GM21576 (cell line): ENCODE measurements around the gene ACBD3.
"Not testable (repeated sequence)": the region's sequence is repeated elsewhere in the genome, so short reads cannot be mapped to it uniquely, and the experiment has no call there.

ENCODE experiments used
- ATAC-seq: cut with Tn5 transposase; IDR thresholded peaks from one replicate; pipeline ENCODE4 v1.9.1; 2021; ENCODE audit warnings: mild to moderate bottlenecking, moderate library complexity; ENCODE audit not compliant: unreplicated experiment

Gene ACBD3

DNA sequence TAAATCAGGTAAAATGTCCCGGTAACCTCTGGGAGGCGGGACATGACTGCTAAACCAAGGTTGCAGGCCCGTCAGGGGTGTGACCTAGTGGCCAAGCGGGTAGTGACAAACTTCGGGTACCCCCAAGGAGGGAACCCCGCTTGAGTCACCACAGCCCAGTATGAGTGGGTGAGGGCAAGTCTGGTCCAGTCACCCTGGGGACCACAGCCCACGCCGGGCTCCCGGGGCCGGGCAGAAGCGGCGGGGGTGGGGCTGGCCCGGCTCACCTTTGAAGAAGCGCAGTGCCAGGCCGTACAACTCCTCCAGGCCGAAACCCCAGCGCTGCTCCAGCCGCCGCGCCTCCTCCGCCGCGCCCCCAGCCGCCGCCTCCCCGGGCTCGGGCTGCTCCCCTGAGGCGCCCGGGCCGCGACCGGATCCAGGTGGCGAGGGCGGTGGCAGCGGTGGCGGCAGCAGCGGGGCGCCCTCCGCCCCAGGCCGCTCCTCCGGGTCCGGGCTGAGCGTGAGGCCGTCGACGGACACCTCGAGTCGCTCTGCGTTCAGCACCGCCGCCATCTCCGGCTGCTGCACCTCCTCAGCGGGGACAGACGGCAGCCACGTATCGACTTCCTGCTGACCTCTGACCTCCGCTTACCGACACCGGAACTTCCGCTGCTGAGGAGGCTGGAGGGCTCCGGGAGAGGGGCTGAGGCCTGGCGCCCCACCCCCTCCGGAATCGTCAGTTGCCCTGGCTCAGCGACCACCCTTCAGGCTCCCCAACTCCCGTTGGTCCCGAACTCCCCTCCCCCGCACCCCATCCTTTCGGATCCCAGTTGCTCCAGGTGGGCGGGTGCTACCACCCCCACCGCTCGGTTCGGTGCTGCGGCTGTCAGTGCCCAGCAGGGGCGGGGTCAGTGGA lies at the start of gene ACBD3:
TSS of gene ACBD3 (minus strand) at position 618 of the 895 bp plus-strand sequence. CDS start at position 552, 66 bp downstream.
- ATAC-seq = peak; percentile 94

DNA sequence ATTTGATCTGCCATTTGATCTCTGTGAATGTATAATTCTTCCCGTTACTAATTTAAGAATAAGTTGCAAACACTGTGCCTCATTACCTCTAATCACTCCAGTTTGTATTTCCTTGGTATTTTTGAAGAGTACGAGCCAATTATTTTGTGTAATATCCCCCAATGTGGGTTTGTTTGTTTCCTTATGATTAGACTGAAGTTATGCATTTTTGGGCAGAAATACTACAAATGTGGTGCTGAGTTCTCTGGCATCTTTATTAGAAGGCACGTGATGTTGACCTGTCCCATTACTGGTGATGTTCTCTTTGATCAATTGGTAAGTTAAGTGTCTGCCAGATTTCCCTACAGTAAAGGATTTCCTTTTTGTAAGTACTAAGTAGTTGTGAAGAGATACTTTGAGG lies 47.3 kb upstream of the ACBD3 start:
- ATAC-seq = no peak

DNA sequence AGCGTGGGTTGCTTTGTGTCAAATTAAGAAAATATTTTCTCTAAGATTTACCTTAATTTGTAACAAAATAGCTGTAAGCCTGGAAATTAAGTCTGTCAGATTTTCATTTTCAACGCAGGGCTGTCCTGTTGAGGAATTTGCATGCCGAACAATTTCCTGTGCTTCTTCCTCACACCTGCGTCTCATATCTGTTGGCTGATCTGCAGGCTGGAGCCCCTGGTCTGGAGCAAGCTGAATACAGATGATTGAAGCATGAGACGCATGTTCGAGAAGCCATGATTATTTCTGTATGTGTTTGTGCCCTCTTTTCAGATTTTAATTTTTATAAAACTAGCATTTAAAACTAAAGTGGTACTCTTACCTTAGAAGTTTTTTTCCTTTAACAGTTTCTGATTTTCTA lies 46.8 kb upstream of the ACBD3 start:
- peak; percentile 87 for ATAC-seq

DNA sequence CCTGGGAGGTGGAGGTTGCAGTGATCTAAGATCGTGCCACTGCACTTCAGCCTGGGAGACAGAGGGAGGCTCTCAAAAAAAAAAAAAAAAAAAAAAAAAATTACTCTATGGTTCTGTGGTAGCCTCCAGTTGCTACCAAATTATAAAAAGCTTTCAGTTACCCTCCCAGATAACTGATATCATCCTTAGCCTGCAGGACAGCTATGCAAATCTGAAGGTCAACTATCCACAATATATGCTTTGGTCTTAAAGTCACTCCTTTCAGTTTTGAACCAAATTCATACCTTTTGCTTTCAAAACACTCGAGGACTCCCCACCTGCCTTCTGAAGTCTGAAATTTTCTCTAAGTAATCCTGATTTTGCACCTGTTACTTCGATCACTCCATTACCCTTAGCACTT lies 40.1 kb upstream of the ACBD3 start:
- no peak for ATAC-seq

DNA sequence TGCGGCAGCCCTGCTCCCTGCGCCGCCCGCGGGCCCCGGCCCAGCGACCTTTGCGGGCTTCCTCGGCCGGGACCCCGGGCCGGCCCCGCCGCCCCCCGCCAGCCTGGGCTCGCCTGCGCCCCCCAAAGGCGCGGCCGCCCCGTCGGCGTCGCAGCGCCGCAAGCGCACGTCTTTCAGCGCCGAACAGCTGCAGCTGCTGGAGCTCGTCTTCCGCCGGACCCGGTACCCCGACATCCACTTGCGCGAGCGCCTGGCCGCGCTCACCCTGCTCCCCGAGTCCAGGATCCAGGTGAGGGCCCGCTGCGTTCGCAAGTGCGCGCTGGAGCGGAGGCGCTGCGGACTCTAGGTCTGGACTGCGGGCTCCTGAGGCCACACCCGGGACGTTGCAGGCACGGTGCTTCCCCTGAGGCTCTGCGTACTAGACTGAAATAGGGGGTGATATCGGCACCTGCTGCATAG lies 37.3 kb upstream of the ACBD3 start:
- peak; percentile 83 for ATAC-seq

DNA sequence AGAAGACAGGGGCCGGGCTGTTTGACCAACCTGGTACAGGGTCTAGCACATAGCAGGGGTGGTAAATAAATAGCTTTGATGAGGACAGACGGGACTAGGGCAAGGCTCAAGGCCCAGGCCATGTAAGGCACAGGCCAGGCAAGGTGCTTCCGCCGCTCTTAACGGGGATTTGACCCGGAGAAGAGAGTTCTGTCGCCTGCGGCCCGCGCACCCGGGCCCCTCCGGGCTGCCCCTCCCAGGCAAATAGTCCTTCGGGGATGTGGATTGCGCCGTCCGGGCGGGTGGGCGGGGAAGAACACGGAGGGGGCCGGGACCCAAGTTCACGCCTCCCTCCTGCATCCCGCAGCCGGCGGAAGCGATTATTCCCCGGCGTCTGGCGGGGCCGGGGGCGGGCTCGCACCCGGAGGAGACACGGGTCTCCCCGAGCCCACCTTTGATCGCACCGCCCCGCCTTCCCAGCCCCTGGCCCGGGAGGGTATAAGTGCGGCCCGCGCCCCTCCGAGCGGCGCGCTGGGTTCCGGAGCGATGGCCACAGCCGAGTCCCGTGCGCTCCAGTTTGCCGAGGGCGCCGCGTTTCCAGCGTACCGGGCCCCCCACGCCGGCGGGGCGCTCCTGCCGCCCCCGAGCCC lies 36.7 kb upstream of the ACBD3 start, which contains the start of gene MIXL1:
TSS of gene MIXL1 (plus strand) at position 508 of the 629 bp plus-strand sequence. CDS start at position 526, 18 bp downstream.
- peak; percentile 19 for ATAC-seq

DNA sequence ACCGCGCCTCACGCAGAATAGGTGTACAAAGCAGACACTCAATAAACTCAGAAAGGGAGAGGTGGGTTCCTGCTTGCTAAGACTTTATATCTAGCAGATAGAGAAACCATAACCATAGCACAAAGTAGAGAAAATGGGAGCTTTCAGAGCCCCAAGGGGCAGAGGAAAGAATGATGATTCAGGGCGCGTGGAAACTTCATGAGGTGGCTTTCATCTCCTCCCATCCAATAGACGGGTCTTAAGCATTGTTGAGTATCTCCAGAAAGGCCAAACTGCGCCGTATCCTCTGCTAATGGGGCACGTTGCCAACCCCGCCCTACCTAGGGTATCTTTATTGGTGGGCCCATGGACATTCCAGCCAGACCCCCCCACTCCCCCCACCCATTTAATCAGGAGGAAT lies 36.1 kb upstream of the ACBD3 start:
- no peak for ATAC-seq

DNA sequence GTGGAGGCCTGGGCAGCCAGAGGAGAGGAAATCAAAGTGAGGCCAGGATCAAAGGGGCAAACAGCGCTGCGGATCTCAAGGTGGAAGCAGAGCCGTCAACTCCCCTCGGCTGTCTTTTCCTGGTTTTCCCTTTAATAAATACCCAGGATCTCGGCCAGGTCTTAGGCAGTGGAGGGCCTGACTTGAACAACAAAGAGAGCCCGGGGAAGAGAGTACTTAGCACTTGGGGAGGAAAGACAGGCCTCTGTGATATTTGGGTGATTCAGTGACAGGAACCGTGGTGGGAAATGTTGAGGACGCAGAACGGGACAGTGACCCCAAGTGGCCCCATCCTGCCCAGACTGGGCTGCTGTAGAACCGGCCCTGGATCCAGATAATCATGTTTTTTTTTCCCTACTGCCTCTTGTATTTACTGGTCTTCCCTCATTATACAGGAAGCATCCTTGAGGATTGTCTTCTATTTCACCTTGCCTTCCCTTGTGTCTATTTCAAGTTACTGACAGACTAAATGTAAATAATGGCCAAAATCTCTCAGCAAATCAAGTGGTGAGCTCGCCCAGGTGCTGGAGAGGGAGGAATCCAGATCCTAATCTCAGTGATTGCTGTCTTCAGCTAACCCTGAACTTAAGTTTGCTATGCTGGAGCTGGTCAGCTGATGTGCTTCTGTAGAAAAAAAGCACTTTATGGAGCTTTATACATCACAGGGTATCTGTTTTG lies 34.1 kb upstream of the ACBD3 start:
- ATAC-seq = no peak

DNA sequence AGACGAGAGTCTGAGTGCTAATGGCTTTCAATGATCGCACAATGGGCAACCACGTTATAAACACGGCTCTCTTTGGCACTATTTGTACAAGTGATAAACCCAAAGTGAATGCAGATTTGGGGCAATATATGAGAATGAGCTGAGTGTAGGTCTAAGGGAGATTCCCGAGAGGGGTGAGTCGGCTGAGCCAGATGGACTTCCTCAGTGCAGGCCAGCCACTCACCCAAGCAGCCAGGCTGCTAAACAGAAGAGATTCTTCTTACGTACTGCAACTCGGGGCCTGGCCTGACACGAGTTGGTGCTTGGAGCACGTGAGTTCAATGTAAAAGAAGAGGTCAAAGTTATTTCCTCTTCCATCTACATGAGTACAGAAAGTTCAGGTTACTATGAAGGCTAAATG lies 30.7 kb upstream of the ACBD3 start:
- no peak for ATAC-seq

DNA sequence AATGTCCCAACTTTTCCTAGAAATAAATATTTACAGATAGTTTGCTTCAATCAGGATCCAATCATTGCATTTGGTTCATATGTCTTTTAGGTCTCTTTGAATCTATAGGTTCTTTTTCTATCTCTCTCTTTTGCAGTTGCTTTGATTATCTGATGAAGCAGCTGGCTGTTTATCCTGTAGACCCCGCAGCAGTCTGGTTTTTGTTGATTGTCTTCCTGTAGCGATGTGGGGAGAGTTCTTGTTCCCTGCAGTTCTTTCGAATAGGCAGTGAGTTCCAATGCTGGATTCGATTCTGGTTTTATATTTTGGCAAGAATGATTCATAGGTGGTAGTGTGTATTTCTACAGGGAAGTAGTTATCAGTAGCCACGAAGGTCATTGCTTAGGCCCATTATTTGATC lies 29.5 kb upstream of the ACBD3 start:
- no peak for ATAC-seq

DNA sequence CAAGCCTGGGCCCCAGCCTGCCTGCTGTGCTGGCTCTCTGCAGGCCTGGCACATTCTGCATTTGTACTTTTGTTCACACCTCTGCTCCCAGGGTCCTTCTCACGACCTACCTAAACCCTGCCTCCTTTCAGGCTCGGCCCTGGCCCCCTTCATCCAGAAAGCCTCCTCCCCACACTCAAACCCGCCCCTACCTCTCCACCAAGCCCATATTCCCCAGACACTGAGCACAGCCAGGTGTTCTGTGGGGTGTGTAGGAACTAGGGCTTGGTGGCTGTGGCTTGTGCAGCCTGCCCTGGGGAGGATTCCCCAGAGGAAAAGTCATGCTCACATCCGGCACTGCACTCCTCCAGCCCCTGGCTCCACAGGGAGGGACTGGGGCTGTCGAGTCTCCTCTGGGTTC lies 28.7 kb upstream of the ACBD3 start:
- no peak for ATAC-seq

DNA sequence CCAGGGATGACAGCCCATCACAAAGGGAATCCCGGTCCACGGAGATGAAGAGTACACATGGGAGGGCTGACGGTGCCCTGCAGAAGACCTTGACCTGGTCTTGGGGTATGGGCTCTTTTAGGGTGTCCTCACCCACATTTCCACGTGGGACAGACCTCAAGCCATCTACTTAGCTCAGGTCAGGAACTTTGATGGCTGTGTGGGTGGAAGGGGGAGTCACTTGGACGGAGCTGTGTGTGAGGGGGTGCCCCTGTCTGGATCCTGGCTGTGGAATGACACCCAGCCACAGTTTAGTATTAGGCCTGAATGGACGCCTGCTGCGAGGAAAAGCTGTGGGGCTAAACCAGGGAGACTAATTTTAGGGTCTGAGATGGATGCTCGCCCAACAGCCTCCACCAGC lies 26.0 kb upstream of the ACBD3 start:
- ATAC-seq = no peak

DNA sequence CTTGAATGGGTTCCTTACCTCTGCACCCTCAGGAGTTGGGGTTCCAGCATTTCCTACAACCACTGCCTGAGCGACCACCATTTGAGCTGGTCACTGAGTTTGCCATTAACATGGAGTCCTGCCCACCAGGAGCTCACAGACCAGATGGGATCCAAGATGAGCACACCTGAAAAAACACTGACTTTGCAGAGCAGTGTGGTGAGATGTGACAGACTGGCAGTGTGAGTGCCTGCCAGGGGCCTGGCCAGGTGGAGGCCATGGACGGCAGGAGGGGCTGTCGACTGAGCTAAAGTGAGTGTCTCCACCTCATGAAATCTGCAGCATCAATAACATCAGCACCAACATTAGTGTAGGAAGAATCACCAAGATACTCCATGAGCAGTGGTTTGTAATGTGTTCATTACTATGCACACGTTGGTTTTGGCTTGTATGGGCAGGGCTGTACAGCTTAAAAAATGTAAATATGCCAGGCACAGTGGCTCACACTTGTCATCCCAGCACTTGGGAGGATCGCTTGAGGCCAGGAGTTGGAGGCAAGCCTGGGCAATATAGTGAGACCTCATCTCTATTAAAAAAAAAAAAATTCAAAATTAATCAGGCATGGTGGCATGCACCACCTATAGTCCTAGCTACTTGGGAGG lies 24.8 kb upstream of the ACBD3 start:
- no peak for ATAC-seq

DNA sequence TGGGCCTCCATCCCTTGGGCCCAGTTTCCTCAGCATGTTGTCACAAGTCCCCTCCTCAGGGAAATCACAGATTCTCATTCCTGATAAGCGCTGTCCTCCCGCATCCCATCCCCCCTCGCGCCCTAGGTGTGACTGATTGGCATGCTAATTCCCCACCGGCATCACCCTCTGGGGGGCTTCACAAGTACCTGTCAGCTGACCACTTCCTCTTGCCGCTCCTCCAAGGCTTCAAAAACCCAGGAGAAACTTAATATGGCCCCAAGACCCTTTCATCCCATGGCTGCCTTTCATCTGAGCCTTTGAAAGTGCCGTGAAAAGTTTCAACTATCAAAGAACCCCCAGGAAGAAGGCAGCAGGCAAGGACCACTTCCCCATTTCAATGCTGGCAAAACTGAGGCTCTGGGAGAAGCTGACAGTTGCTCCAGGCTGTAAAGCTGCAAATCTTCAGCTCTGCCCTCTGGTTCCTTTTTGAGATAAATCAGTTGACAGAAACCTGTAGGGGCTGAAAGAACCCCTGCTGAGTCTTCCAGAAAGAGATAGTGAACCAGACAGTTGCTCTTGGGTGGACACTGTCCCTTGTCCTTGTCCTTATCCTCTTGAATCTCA lies 24.1 kb upstream of the ACBD3 start:
- ATAC-seq = no peak

DNA sequence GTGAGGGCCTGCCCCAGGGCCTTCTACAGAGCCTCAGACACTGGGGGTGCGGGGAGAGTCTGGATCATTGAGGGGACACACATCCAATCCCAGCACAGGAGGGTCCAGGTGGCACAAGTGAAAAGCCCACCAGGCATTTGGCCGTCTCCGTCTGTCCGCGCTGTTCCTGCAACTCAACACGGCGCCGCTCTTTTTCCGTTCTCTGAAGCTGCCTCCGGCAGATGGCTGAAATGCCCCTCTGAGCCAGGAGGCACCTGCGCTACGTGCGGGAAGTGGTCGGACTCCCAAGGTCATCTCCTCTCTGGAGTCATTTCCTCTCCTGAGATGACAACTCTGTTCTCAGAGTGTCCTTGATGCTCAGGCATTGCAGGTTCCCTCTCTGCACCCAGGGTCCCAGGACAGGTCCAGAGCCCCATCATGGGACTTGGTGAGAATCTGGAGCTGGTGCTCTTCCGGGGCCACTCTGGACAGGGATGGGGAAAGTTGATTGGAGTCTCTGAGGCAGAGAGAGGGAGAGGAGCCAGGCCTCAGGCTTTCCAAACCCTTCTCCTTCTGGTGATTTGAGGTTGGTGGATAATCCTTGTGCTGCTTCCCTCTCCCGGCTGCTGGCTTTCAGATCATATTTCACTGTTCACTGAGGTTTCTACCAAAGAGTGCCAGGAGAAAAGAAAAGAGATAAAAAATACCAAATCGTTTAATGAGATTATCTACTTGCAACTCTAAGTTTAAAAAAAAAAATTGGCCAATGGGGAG lies 22.9 kb upstream of the ACBD3 start:
- no peak for ATAC-seq

DNA sequence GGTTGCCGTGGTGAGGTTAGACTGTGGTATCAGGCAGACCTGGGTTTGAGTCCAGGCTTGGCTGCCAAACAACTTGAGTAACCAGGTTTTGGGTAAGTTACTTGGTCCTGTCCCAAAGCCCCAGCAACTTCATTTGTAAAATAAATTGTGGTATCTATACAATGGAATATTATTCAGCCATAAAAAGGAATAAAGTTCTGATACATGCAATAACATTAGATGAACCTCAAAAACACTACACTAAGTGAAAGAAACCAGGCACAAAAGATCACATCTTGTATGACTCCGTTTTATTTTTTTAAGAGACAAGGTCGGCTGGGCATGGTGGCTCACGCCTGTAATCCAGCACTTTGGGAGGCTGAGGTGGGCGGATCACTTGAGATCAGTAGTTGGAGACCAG lies 20.5 kb upstream of the ACBD3 start:
- ATAC-seq = no peak

DNA sequence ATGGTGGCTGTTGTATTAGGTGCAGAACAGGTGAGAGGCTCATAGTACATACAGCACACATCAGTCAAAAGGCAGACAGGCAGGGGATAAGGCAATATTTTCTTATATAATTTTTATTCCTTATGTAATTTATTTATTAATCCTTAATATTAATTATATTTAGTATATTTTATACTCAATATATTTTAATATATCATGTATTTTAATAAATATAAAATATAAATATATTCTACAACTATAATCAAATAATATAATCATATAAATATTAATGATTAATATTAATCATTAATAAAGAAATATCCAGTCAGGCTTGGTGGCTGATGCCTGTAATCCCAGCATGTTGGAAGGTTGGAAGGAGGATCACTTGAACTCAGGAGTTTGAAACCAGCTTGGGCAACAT lies 17.7 kb upstream of the ACBD3 start:
- no peak for ATAC-seq

DNA sequence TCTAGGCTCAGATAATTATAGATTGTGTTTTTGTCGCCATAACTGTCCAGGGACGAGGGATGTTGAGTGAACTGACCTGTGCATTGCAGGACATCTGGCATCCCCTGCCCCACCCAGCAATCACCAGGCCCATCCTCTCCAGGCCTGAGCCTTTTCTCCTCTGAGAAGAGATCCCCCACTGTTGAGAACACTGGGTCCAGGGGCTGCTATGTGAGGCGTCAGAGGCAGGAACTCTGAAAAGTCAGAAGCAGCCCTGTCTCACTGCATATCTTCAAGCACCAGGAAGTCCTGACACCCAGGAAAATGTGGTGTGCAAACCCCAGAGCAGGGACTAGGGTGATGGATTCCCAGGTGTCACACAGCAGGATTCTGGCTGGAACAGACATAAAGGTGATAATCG lies 17.1 kb upstream of the ACBD3 start:
- ATAC-seq = no peak

DNA sequence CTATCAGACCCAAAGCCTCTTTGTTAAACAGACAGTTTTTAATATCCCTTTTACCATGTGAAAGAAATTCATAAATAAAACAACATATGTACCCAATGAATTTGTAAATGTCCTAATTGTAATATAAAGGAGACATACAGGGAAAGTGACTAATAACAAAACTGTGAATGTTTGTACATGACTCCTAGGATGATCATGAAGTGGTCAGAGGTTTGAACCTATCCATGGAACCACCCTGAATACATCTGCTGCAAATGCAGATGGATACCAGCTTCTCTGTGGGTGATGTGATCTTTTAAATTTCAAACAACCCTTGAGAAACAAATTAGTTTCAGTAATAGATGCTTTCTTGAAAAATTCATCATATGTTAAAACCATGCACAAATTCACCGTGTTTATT lies 16.7 kb upstream of the ACBD3 start:
- no peak for ATAC-seq

DNA sequence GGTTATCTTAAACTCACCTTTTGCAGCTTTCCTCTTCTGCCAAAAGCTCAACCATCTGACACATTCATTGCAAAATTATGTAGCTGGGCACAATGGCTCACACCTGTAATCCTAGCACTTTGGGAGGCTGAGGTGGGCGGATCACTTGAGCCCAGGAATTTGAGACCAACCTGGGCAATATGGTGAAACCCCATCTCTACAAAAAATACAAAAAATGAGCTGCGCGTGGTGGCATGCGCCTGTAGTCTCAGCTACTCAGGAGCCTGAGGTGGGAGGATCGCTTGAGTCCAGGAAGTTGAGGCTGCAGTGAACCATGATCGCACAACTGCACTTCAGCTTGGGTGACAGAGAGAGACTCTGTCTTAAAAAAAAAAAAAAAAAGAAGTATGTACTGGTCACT lies 16.1 kb upstream of the ACBD3 start:
- ATAC-seq = not testable (repeated sequence)
